Esophagus muscularis mucosa (tissue), 3 donors: ENCODE data around the gene KRT36.

Experiments used
- CTCF ChIP-seq, 3 experiments: fragments of 200-600 bp in 2 of 3; fragments of 450-650 bp in 1 of 3; sonication (generic) in 2 of 3; IDR thresholded peaks; one replicate each; pipeline ENCODE4 v1.5.1; 2017 to 2019; ENCODE audit warnings: antibody characterized with exemption in 3 of 3, mild to moderate bottlenecking in 2 of 3, moderate library complexity in 1 of 3
- POLR2A ChIP-seq: fragments of 450-650 bp; IDR thresholded peaks from one replicate; pipeline ENCODE4 v1.6.1; 2017; ENCODE audit warnings: antibody characterized with exemption, moderate library complexity, mild to moderate bottlenecking, low read depth
- POLR2AphosphoS5 ChIP-seq, 2 donors: sonication (generic); formaldehyde crosslinking; IDR thresholded peaks; one replicate each; pipeline ENCODE4 v1.6.1; 2017; ENCODE audit warnings: antibody characterized with exemption in 2 of 2

GRCh38 chr17:41523225-41523593 is 33.5 kb upstream of the KRT36 start:
- TF ChIP-seq CTCF (IDR thresholded peaks at IDR 0.05) (no peak), POLR2AphosphoS5 (IDR thresholded peaks at IDR 0.05) (no peak), POLR2A (no peak)
